Measurements from ENCODE around the gene MKX.

The MKX gene

DNA sequence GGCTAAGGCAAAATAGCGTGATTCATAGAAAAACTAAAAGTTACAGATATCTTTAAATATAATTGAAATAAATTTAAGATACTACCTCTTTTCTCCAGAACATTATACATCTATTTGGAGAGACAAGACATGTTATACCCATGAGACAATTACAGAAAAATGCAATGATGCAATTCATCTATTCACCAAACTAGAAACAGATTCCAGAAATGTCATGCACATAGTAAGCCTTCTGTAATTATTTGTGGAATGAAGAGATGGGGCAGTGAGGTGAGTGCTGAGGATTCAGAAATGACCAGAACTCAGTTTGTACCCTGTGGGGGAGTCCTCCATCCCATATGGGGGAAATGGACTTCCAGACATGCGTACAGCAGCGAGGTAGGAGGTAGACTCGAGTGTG lies 99.4 kb downstream of the MKX start:
- no peak for DNase-seq

DNA sequence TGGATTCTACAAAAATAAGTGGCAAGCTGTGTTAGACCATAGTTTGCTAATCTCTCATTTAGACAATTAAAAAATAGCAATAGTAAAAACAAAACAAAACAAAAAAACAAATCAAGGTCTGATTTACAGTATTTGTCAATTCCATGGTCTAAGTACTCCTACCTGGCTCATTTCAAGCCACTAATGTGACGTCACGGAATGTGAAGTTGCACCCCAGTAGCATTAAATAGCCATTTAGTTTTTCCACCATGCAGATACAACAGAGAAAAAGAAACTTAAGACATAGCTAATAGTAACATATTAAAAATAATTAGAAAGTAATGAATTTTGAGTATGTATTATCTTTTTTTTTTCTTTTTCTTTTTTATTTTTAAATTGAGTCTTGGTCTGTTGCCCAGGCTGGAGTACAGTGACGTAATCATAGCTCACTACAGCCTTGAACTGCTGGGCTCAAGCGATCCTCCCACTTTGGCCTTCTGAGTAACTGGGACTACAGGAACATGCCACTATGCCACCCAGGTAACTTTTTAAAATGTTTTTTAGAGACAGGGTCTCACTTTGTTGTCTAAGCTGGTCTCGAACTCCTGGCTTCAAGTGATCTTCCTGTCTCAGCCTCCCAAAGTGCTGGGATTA lies 101.2 kb downstream of the MKX start:
- DNase-seq: no peak

DNA sequence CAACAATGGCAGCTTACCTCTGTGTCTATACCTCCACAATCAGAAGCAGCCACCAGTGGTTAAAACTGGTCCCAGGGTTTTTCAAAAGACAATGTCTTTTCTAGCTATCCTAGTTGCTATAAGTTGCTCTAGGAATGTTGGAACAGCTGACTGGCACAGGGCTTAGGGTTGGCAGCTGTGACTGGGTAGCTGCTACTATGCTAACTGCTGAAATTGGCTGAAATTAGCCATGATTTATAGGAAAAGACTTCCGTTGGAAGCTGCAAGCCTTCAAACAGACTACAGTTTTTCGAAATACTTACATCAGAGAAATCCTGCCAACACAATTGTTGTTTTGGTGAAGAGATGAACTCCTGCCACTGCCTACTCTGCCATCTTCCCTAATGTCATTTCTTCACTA lies 102.3 kb downstream of the MKX start:
- no peak for DNase-seq

DNA sequence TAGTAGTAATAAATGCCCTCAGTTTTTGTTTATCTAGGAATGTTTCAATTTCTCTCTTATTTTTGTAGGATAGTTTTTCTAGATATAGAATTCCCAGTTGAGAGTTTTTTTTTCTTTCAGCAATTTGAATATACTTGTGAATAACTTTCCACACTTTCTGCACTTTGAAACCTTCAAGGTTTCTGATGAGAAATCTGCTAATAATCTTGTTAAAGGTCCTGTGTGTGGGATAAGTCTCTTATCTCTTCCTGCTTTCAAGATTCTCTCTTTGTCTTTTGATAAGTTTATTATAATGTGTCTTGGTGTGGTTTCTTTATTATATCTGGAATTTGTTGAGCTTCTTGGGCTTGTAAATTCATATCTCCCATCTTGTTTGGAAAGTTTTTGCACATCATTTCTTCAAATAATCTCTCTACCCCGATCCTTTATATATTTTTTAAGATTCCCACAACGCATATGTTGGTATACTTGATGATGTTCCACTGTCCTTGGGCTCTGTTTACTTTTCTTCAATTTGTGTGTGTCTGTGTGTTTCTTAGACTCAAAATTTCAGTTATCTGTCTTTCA lies 103.5 kb downstream of the MKX start:
- no peak for DNase-seq

DNA sequence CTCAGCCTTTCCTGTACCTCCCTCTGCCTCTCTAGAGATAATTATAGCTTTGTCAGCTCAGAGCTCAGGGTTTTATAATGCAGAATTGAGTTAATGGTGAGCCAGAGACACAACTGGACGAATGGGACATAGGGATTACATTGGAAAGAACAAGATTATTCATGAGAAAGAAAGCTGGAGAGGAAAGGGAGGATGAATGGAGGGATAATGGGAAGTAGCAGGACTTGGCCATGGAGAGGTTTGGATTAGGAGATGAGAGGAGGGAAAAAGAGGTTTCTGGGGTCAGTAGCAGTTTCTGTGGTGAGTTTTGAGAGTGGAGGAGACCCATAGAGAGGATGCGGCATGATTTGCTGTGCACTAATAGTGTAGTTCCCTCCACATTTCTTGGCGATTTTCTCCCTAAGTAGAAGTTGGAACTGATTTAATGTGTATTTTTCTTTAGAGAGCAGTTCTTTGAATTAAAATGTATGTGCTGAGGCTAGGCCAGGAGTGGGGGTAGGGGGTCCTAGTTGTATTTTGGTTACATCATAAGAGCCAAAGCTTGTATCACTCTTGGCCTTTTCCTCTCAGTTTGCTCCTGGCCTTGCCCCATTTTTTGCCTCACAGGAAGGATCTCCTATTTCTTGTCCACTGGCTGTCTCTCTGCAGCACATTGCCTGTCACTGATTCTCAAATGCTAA lies 107.4 kb downstream of the MKX start:
- no peak for DNase-seq

DNA sequence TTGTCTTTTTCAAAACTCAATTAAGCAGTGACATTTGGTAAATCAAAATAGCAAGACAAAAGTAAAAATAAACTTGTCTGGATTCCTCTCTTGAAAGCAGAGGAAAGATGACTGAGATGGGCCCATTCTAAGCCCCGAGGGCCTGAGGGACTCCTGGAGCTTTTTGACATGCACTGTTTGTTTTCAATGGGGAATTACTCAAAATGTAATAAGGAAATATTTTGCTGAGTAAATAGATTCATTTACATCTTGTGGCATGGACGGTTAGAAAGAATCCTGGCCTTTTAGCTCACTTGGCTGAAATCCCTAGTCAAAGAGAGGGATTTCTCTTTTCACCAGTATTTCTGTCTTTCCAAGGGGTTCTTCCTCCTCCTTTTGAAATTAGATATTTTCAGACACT lies 108.0 kb downstream of the MKX start:
- no peak for DNase-seq

DNA sequence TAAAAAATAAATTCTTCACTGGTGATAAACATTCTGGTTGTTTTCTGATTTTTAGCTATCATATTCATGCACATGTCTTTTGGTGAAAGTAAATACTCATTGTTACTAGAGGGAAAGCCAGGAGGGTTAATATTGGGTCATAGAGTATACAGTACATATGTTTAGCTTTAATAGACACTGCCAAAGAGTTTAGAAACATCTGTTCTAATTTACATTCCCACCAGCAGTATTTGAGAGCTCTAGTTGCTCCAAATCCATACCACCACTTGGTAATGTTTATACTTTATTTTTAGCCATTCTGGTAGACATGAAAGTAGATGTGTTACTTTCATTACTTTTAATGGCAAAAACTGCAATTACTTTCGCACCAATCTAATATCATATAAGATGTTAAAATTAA lies 108.8 kb downstream of the MKX start:
- DNase-seq: no peak

DNA sequence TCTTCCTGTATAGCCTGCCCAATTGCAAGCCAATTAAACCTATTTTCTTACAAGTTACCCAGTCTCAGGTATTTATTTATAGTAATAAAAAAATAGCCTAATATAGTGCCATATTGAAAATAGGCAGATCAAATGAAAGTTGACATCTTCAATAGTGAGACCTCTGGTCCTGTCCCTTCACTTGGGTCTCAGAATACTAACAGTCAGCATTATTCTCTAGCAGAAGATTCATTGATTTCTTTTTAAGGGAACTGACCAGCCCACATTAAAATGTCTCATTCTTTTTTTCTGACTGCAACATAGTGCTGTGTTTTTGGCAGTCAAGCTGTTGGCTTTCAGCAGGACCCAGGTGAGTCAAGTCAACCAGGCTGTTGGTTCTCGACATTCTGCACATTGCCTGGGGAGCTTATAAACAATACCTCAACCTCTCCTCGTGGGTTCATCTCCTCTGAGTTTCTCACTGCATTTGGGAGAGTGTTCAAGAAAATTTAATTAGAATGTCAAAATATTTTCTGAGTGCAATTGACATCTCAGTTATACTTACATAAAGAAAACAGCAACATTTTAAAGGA lies 109.8 kb downstream of the MKX start:
- no peak for DNase-seq

DNA sequence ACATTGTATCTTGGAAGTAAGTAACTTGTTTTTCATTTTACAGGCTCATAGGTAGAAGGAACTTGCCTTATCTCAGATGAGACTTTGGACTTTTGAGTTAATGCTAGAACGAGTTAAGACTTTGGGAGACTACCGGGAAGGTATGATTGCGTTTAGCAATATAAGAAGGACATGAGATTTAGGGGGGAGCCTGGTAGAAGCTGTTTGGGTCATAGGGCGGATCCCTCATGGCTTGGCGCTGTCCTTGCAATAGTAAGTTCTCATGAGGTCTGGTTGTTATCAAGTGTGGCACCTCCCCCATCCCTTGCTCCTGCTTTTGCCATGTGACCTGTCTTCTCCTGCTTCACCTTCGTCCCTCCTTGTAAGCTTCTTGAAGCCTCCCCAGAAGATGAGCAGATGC lies 110.3 kb downstream of the MKX start:
- DNase-seq: no peak

DNA sequence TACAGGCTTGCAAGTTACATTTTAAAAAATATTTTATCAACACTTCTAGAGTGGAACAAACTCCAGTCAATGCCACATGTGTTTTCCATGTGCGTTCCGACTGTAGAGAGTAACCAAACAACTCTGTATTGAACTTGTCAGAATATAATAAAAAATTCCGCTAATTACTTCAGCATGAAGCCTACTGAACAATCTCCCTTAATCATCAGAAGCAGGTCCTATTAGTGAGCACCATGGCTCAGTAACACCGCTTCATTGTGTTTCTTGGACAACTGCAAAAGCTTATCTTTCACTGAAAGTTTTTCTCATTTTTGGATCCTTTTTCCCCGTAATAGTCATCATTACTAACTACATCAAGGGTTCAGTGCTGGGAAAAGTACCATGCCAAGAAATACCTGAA lies 117.0 kb downstream of the MKX start:
- no peak for DNase-seq

DNA sequence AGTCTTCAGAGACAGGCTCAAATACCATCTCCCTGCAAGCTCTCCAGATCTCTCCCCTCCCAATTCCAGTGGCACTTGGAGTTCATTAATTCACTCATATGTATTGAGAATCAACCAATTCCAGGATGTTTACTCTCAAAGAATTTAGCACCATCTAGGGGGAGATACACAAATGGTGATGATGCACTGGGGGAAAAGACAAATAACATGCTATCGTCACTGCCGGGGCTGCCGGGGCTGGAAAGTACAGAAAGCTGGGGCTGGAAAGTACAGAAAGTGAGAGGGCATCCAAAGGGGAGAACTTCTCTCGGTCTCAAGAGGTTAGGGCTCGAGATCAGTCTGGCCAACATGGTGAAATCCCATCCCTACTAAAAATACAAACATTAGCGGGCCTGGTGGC lies 118.7 kb downstream of the MKX start:
- no peak for DNase-seq

DNA sequence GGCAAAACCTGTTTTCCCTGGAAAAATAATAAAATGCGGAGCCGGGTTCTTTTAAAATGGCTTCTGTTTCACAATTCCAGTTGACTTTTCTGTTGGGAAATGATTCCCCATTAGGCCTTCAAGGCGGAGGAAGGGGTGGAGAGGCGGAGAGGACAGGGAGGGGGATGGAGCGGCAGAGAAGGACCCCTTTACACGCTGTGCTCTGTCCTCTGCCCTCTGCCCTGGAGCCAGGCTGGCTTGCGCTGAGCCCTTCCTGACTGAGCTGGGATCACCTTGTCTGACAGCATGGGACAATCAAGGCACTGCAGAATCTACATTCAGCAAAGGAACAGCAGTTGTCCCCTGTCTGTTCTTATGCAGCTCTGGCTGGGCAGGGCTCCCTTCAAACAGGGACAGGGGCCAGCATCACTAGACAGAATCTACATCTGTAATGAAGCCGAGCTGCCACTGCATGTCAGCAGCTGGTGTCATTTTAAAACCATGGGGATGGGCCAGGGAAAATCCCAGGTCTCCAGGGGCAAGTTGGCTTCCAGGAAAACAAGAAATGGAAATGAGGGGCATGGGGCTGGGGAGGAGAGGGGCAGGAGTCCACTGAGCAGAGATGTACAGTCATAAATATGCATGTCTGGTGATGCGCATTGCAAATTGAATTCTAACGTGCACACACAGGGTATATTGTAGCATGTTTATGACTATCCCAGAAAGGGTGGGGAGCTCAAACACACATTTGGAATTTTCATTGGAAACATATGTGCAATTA lies 120.0 kb downstream of the MKX start:
- no peak for DNase-seq

DNA sequence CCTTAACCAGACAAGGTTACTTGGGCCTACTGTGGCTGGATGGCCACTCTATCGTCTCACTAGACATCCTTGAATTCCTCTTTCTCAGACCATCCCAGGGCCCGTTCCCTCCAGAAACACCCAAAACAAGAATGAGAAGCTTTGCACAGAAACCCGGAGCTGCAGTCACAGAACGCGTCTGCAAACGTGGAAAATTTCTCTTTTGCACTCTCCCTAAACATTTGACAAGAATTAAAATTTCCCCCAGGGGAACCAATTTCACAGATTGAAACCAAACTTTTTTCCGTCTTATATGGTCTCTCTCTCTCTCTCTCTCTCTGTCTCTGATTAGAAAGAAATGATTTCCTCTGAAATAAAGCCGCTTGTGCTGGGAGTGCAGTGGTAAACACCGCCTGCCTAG lies 120.7 kb downstream of the MKX start:
- no peak for DNase-seq
